Neural cell (in vitro differentiated cells): Measurements from ENCODE around the gene ATP2C1. TPM values are rescaled to one million over a fixed set of nuclear protein-coding genes. Genes with fewer than 3 reads are reported as not detected.

Source experiments
- H2AFZ ChIP-seq: fragments of 200-600, 300-800 bp; sonication (generic), shearing (Covaris generic); 2 replicates; pipeline ENCODE4 v1.6.0; 2014; ENCODE audit warnings: low read depth, mild to moderate bottlenecking, antibody characterized with exemption, low read length, moderate library complexity
- H3F3A ChIP-seq: fragments of 200-600 bp; shearing (Covaris generic); 2 replicates; pipeline ENCODE4 v1.6.1; 2016; ENCODE audit warnings: mild to moderate bottlenecking, moderate library complexity, mixed read lengths, antibody characterized with exemption, low read length; ENCODE audit not compliant: insufficient read depth, poor library complexity, severe bottlenecking
- H3K27ac ChIP-seq: fragments of 200-600, 300-800 bp; sonication (generic), shearing (Covaris generic); 2 replicates; pipeline ENCODE4 v1.5.1; 2014; ENCODE audit warnings: mild to moderate bottlenecking, low read length, moderate library complexity
- H3K27me3 ChIP-seq: fragments of 300-800, 200-600 bp; sonication (generic), shearing (Covaris generic); 2 replicates; pipeline ENCODE4 v1.6.0; 2014; ENCODE audit warnings: mild to moderate bottlenecking, low read depth, low read length, moderate library complexity; ENCODE audit not compliant: insufficient read depth
- H3K36me3 ChIP-seq: fragments of 300-800, 200-600 bp; sonication (generic), shearing (Covaris generic); 2 replicates; pipeline ENCODE4 v1.5.1; 2014; ENCODE audit warnings: mild to moderate bottlenecking, antibody characterized with exemption, low read length, moderate library complexity; ENCODE audit not compliant: insufficient read depth
- H3K4me2 ChIP-seq: fragments of 300-800, 200-600 bp; sonication (generic), shearing (Covaris generic); 2 replicates; pipeline ENCODE4 v1.6.0; 2014; ENCODE audit warnings: mild to moderate bottlenecking, low read length
- H3K4me3 ChIP-seq: fragments of 300-800, 200-600 bp; sonication (generic), shearing (Covaris generic); 2 replicates; pipeline ENCODE4 v1.5.1; 2014; ENCODE audit warnings: mild to moderate bottlenecking, low read length, moderate library complexity
- H3K79me2 ChIP-seq: fragments of 200-600 bp; shearing (Covaris generic); replicated peaks from 2 replicates; pipeline ENCODE4 v1.6.0; 2014; ENCODE audit warnings: mild to moderate bottlenecking, low read length, moderate library complexity; ENCODE audit not compliant: insufficient read depth
- H3K9ac ChIP-seq: fragments of 300-800, 200-600 bp; sonication (generic), shearing (Covaris generic); 2 replicates; pipeline ENCODE4 v1.6.1; 2016; ENCODE audit warnings: mild to moderate bottlenecking, low read length, mixed read lengths
- H3K9me2 ChIP-seq: fragments of 200-600 bp; shearing (Covaris generic); 2 replicates; pipeline ENCODE4 v1.6.1; 2016; ENCODE audit warnings: mild to moderate bottlenecking, low read length, mixed read lengths; ENCODE audit not compliant: insufficient read depth
- H3K9me3 ChIP-seq: fragments of 200-600, 300-800 bp; sonication (generic), shearing (Covaris generic); 2 replicates; pipeline ENCODE4 v1.6.1; 2016; ENCODE audit warnings: mild to moderate bottlenecking, mixed run types, low read length, moderate library complexity, mixed read lengths
- H4K20me1 ChIP-seq: fragments of 200-600 bp; shearing (Covaris generic); 2 replicates; pipeline ENCODE4 v1.6.1; 2016; ENCODE audit warnings: mild to moderate bottlenecking, mixed run types; ENCODE audit not compliant: insufficient read depth
- CTCF ChIP-seq: fragments of 450-650 bp; IDR thresholded peaks from 2 replicates; pipeline ENCODE4 v1.5.1; 2014; ENCODE audit warnings: antibody characterized with exemption, mild to moderate bottlenecking, moderate library complexity; ENCODE audit not compliant: poor library complexity, severe bottlenecking
- EP300 ChIP-seq: fragments of 450-650 bp; conservative IDR thresholded peaks from 2 replicates; pipeline ENCODE4 v1.6.1; 2014; ENCODE audit warnings: antibody characterized with exemption, mild to moderate bottlenecking, moderate library complexity; ENCODE audit not compliant: poor library complexity, severe bottlenecking
- EZH2 ChIP-seq: fragments of 200-600, 300-800 bp; shearing (Covaris generic), sonication (generic); IDR thresholded peaks from 2 replicates; pipeline ENCODE4 v1.6.1; 2014; ENCODE audit warnings: antibody characterized with exemption, low read length, borderline replicate concordance, mild to moderate bottlenecking; ENCODE audit not compliant: insufficient read depth, poor library complexity, severe bottlenecking
- MXI1 ChIP-seq: fragments of 450-650 bp; conservative IDR thresholded peaks from 2 replicates; pipeline ENCODE4 v1.6.1; 2014; ENCODE audit warnings: antibody characterized with exemption, mild to moderate bottlenecking; ENCODE audit not compliant: poor library complexity, severe bottlenecking
- POLR2AphosphoS5 ChIP-seq: IDR thresholded peaks from 2 replicates; pipeline ENCODE4 v1.6.1; 2012
- RAD21 ChIP-seq: fragments of 450-650 bp; conservative IDR thresholded peaks from 2 replicates; pipeline ENCODE4 v1.6.1; 2014; ENCODE audit warnings: antibody characterized with exemption, mild to moderate bottlenecking, moderate library complexity
- REST ChIP-seq: IDR thresholded peaks from 2 replicates; pipeline ENCODE4 v1.6.1; 2012; ENCODE audit warnings: borderline replicate concordance
- SMC3 ChIP-seq: fragments of 450-650 bp; conservative IDR thresholded peaks from 2 replicates; pipeline ENCODE4 v1.6.1; 2014; ENCODE audit warnings: antibody characterized with exemption, mild to moderate bottlenecking, moderate library complexity; ENCODE audit not compliant: poor library complexity
- TAF1 ChIP-seq: IDR thresholded peaks from 2 replicates; pipeline ENCODE4 v1.6.1; 2012; ENCODE audit warnings: low read depth
- polyA plus RNA-seq: library from polyadenylated mRNA; depleted of rRNA; stranded (reverse); fragments of >200 nt; gene quantifications from 2 replicates; pipeline ENCODE4 v1.2.3, GENCODE V29; 2014

The ATP2C1 gene
- polyA plus RNA-seq, 1 donor from 2014 or later: 134 TPM

- Histone ChIP-seq H3F3A (no peaks in the 10 kb centered on the region), H3K9me2 (no peaks in the 10 kb centered on the region), H3K36me3 (peaks cover 6% of the 10 kb centered on the region), H2AFZ (no peak overlapping the region), H3K9ac (no peak overlapping the region), H3K9me3 (no peaks in the 10 kb centered on the region), H3K4me2 (no peak overlapping the region), H3K4me3 (no peak overlapping the region), H3K27ac (no peak overlapping the region), H4K20me1 (no peaks in the 10 kb centered on the region), H3K79me2 (no peaks in the 10 kb centered on the region), H3K27me3 (no peaks in the 10 kb centered on the region)
- TF ChIP-seq EP300: no peak
- no peak for TF ChIP-seq REST
- TF ChIP-seq MXI1: no peak
- TF ChIP-seq POLR2AphosphoS5: no peak
- no peak for TF ChIP-seq RAD21
Observed at GRCh38 chr3:130981469-130981868, 87.6 kb downstream of the ATP2C1 start.

GRCh38 chr3:130990282-130990681 lies 96.4 kb downstream of the ATP2C1 start:
- TF ChIP-seq EP300: no peak
- no peak for TF ChIP-seq CTCF
- TF ChIP-seq MXI1: no peak
- TF ChIP-seq TAF1: no peak
- TF ChIP-seq POLR2AphosphoS5: no peak
- no peak for TF ChIP-seq REST
- TF ChIP-seq SMC3: no peak
- TF ChIP-seq RAD21: no peak
- TF ChIP-seq EZH2: no peak
- peaks cover 11% of the 10 kb centered on the region for H3K36me3 ChIP-seq
- H3K9ac ChIP-seq: no peak overlapping the region
- no peak overlapping the region for H3K27ac ChIP-seq
- no peaks in the 10 kb centered on the region for H4K20me1 ChIP-seq
- no peak overlapping the region for H3K4me3 ChIP-seq
- no peak overlapping the region for H3K4me2 ChIP-seq
- no peaks in the 10 kb centered on the region for H3K9me3 ChIP-seq
- no peaks in the 10 kb centered on the region for H3K9me2 ChIP-seq
- no peaks in the 10 kb centered on the region for H3K27me3 ChIP-seq
- H2AFZ ChIP-seq: no peak overlapping the region
- H3K79me2 ChIP-seq: no peaks in the 10 kb centered on the region
- no peaks in the 10 kb centered on the region for H3F3A ChIP-seq
